ENCODE results near the gene USPL1. TPM values are rescaled to one million over a fixed set of nuclear protein-coding genes. Genes with fewer than 3 reads are reported as not detected.

The USPL1 gene
- total RNA-seq, 1 donor from 2014 or later = 21.1 TPM

DNA sequence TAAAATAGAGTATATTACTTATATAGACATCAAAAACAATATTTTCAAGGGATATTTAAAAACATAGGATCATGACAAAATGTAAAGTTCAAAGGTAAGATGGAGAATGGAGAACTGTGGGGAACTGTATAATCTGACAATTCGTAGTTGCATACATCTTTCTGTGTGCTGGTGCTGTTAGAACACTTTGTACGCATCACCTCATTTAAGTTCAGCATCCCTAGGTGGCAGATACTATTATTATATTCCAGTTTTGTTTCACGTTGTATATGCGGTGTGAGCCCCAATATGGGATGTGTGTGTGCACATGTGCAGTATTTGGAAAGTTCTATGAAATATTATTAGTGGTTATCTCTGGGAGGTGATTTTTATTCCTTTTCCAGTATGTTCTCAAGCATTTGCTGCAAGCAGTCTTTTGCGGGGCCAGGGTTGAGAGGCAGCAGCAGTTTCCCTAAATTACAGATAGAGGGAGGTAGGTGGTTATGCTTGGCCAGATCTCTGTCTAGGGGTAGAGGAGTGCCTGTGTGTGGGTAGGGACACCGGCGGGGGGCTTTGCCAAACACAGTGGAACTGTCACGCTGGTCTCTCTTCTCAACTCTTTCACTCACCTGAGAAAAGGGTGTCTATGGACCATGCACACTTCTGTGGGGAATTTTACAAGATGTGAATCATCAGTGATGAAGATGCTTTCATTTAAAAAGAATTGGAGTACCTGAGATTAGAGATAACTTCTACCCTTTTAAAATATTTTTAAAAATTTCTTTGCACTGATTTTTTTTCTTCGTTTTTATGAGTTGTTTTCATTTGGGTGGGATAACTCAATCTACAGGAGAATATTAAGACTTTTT, 62.0 kb downstream of the USPL1 start:
- no peaks in the 10 kb centered on the region for H3K36me3 Mint-ChIP-seq (ENCODE audit: low read depth, unreplicated experiment)
- H3K9me3 Mint-ChIP-seq (ENCODE audit: unreplicated experiment) = no peaks in the 10 kb centered on the region
- peaks cover 2% of the 10 kb centered on the region for H3K27me3 Mint-ChIP-seq (ENCODE audit: unreplicated experiment)
- H3K4me3 Mint-ChIP-seq (ENCODE audit: unreplicated experiment) = no peak overlapping the region
- peak; percentile 37 for DNase-seq (ENCODE audit: low spot score)
- TF ChIP-seq, protein P1, sequence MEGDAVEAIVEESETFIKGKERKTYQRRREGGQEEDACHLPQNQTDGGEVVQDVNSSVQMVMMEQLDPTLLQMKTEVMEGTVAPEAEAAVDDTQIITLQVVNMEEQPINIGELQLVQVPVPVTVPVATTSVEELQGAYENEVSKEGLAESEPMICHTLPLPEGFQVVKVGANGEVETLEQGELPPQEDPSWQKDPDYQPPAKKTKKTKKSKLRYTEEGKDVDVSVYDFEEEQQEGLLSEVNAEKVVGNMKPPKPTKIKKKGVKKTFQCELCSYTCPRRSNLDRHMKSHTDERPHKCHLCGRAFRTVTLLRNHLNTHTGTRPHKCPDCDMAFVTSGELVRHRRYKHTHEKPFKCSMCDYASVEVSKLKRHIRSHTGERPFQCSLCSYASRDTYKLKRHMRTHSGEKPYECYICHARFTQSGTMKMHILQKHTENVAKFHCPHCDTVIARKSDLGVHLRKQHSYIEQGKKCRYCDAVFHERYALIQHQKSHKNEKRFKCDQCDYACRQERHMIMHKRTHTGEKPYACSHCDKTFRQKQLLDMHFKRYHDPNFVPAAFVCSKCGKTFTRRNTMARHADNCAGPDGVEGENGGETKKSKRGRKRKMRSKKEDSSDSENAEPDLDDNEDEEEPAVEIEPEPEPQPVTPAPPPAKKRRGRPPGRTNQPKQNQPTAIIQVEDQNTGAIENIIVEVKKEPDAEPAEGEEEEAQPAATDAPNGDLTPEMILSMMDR (IDR thresholded peaks at IDR 0.05; ENCODE audit: unreplicated experiment) = peak; percentile 30
- no peak overlapping the region for H3K27ac Mint-ChIP-seq (ENCODE audit: unreplicated experiment)
- H3K4me1 Mint-ChIP-seq (ENCODE audit: unreplicated experiment) = no peaks in the 10 kb centered on the region

GRCh38 chr13:30681843-30682242, 64.1 kb downstream of the USPL1 start:
- no peak for DNase-seq (ENCODE audit: low spot score)
- Mint-ChIP-seq H3K4me3 (ENCODE audit: unreplicated experiment) (no peak overlapping the region), H3K27me3 (ENCODE audit: unreplicated experiment) (peaks cover 2% of the 10 kb centered on the region), H3K4me1 (ENCODE audit: unreplicated experiment) (peaks cover 3% of the 10 kb centered on the region), H3K9me3 (ENCODE audit: unreplicated experiment) (no peaks in the 10 kb centered on the region), H3K27ac (ENCODE audit: unreplicated experiment) (no peak overlapping the region), H3K36me3 (ENCODE audit: low read depth, unreplicated experiment) (no peaks in the 10 kb centered on the region)
- TF ChIP-seq, protein P1 (IDR thresholded peaks at IDR 0.05; ENCODE audit: unreplicated experiment) = no peak

GRCh38 chr13:30685320-30685859, 67.7 kb downstream of the USPL1 start:
- Mint-ChIP-seq H3K27me3 (ENCODE audit: unreplicated experiment) (peaks cover 3% of the 10 kb centered on the region), H3K4me3 (ENCODE audit: unreplicated experiment) (no peak overlapping the region), H3K9me3 (ENCODE audit: unreplicated experiment) (no peaks in the 10 kb centered on the region), H3K36me3 (ENCODE audit: low read depth, unreplicated experiment) (no peaks in the 10 kb centered on the region), H3K27ac (ENCODE audit: unreplicated experiment) (no peak overlapping the region), H3K4me1 (ENCODE audit: unreplicated experiment) (peaks cover 8% of the 10 kb centered on the region)
- DNase-seq (ENCODE audit: low spot score) = no peak
- TF ChIP-seq, protein P1 (IDR thresholded peaks at IDR 0.05; ENCODE audit: unreplicated experiment) = no peak

GRCh38 chr13:30685987-30686386, 68.3 kb downstream of the USPL1 start:
- TF ChIP-seq, protein P1 (IDR thresholded peaks at IDR 0.05; ENCODE audit: unreplicated experiment) = no peak
- Mint-ChIP-seq H3K4me3 (ENCODE audit: unreplicated experiment) (no peak overlapping the region), H3K9me3 (ENCODE audit: unreplicated experiment) (no peaks in the 10 kb centered on the region), H3K36me3 (ENCODE audit: low read depth, unreplicated experiment) (no peaks in the 10 kb centered on the region), H3K27me3 (ENCODE audit: unreplicated experiment) (peaks cover 3% of the 10 kb centered on the region), H3K4me1 (ENCODE audit: unreplicated experiment) (peaks cover 12% of the 10 kb centered on the region), H3K27ac (ENCODE audit: unreplicated experiment) (no peak overlapping the region)
- DNase-seq (ENCODE audit: low spot score) = no peak

GRCh38 chr13:30687601-30688000, 69.9 kb downstream of the USPL1 start:
- Mint-ChIP-seq H3K9me3 (ENCODE audit: unreplicated experiment) (no peaks in the 10 kb centered on the region), H3K27ac (ENCODE audit: unreplicated experiment) (no peak overlapping the region), H3K36me3 (ENCODE audit: low read depth, unreplicated experiment) (no peaks in the 10 kb centered on the region), H3K4me1 (ENCODE audit: unreplicated experiment) (peaks cover 12% of the 10 kb centered on the region), H3K27me3 (ENCODE audit: unreplicated experiment) (peaks cover 3% of the 10 kb centered on the region), H3K4me3 (ENCODE audit: unreplicated experiment) (no peak overlapping the region)
- DNase-seq (ENCODE audit: low spot score) = no peak
- TF ChIP-seq, protein P1 (IDR thresholded peaks at IDR 0.05; ENCODE audit: unreplicated experiment) = no peak

Measured in endothelial cell (in vitro differentiated cells).